GM06990 (cell line): ENCODE data around the gene DYNAP.

Experiments
- DNase-seq: peaks from one replicate; pipeline ENCODE4 v3.0.0-alpha.2; 2011; ENCODE audit not compliant: insufficient read length; ENCODE audit errors: extremely low read depth
- H3K27me3 ChIP-seq: replicated peaks from 2 replicates; pipeline ENCODE4 v1.6.0; 2011; ENCODE audit warnings: low read length; ENCODE audit not compliant: control insufficient read depth, insufficient read depth
- H3K36me3 ChIP-seq: 2 replicates; pipeline ENCODE4 v1.5.1; 2011; ENCODE audit warnings: low read length; ENCODE audit not compliant: control insufficient read depth, insufficient read depth
- H3K4me3 ChIP-seq: replicated peaks from 2 replicates; pipeline ENCODE4 v1.5.1; 2011; ENCODE audit warnings: low read depth, mild to moderate bottlenecking, control low read depth, low read length
- CTCF ChIP-seq: IDR thresholded peaks from 2 replicates; pipeline ENCODE4 v1.5.1; 2011; ENCODE audit warnings: low read length, control low read depth, mild to moderate bottlenecking, inconsistent platforms; ENCODE audit not compliant: insufficient read depth, poor library complexity, severe bottlenecking

The DYNAP gene

GRCh38 chr18:54647176-54647575 lies 56.1 kb downstream of the DYNAP start:
- Histone ChIP-seq H3K36me3 (no peaks in the 10 kb centered on the region), H3K4me3 (no peak overlapping the region), H3K27me3 (no peaks in the 10 kb centered on the region)
- no peak for DNase-seq
- TF ChIP-seq CTCF: peak; percentile 55
